Testis (tissue), 2 donors: ENCODE data around the gene R3HDM4.

Experiments used
- CTCF ChIP-seq, 3 experiments: fragments of 450-650 bp in 2 of 3; fragments of 200-600 bp in 1 of 3; sonication (generic) in 1 of 3; IDR thresholded peaks; one replicate each; pipeline ENCODE4 v1.5.1; 2016 to 2019; ENCODE audit warnings: antibody characterized with exemption in 3 of 3, mild to moderate bottlenecking in 2 of 3, moderate library complexity in 1 of 3
- POLR2A ChIP-seq: fragments of 450-650 bp; IDR thresholded peaks from one replicate; pipeline ENCODE4 v1.6.1; 2017; ENCODE audit warnings: antibody characterized with exemption, mild to moderate bottlenecking, moderate library complexity

GRCh38 chr19:942133-942645 is 29.2 kb upstream of the R3HDM4 start:
- TF ChIP-seq CTCF (IDR thresholded peaks at IDR 0.05) = no peak
- no peak for TF ChIP-seq POLR2A
